Breast epithelium (tissue), 4 donors: ENCODE results near the gene SNX21. TPM values are rescaled to one million over a fixed set of nuclear protein-coding genes. Genes with fewer than 3 reads are reported as not detected.

Experiments
- DNase-seq, 2 donors: peaks; one replicate each; pipeline ENCODE4 v3.0.0-alpha.2; 2019; ENCODE audit warnings: low spot score in 2 of 2
- H3K27ac ChIP-seq, 2 donors: fragments of 200-600 bp; sonication (generic) in 1 of 2; one replicate each; pipeline ENCODE4 v1.5.1; 2016 to 2019; ENCODE audit warnings: mild to moderate bottlenecking in 1 of 2
- H3K27me3 ChIP-seq, 2 donors: fragments of 200-600 bp; sonication (generic) in 1 of 2; one replicate each; pipeline versions ENCODE4 v1.5.1 to v1.6.0; 2017 to 2019; ENCODE audit warnings: control low read depth in 1 of 2, mild to moderate bottlenecking in 1 of 2
- H3K36me3 ChIP-seq: fragments of 200-600 bp; one replicate; pipeline ENCODE4 v1.5.1; 2019
- H3K4me1 ChIP-seq, 2 donors: fragments of 200-600 bp; sonication (generic); one replicate each; pipeline ENCODE4 v1.5.1; 2016 to 2019; ENCODE audit warnings: control low read depth in 1 of 2
- H3K4me3 ChIP-seq, 3 donors: fragments of 200-600 bp; sonication (generic); 1 replicate in 2 of 3; 2 replicates in 1 of 3; pipeline ENCODE4 v1.5.1; 2016 to 2019; ENCODE audit warnings: mild to moderate bottlenecking in 3 of 3, moderate library complexity in 2 of 3
- H3K9me3 ChIP-seq, 2 donors: fragments of 200-600 bp; sonication (generic) in 1 of 2; one replicate each; pipeline ENCODE4 v1.5.1; 2016 to 2019; ENCODE audit warnings: control low read depth in 1 of 2
- CTCF ChIP-seq, 3 donors: fragments of 450-650 bp; IDR thresholded peaks; one replicate each; pipeline ENCODE4 v1.5.1; 2016 to 2017; ENCODE audit warnings: antibody characterized with exemption in 3 of 3, mild to moderate bottlenecking in 3 of 3, moderate library complexity in 3 of 3
- POLR2A ChIP-seq: fragments of 450-650 bp; IDR thresholded peaks from one replicate; pipeline ENCODE4 v1.6.1; 2016; ENCODE audit warnings: antibody characterized with exemption, mild to moderate bottlenecking, moderate library complexity
- POLR2AphosphoS5 ChIP-seq, 3 donors: sonication (generic); formaldehyde crosslinking; IDR thresholded peaks; one replicate each; pipeline ENCODE4 v1.6.1; 2017; ENCODE audit warnings: antibody characterized with exemption in 3 of 3
- intact Hi-C: fragments of 100-400 bp; cut with DNase I; formaldehyde crosslinking; loops from one replicate; pipeline ENCODE4 v1.15.1; 2023; ENCODE audit warnings: low total_unique reads
- total RNA-seq, 3 donors: library from RNA; depleted of rRNA; stranded (reverse); fragments of >200 nt; gene quantifications; one replicate each; pipeline ENCODE4 v1.1.0, GENCODE V29; 2016

Gene SNX21
- total RNA-seq, 3 donors from 2014 or later, result 55.0 to 138 (median 66.9) TPM

- intact Hi-C loops, result no loop called here
Measured at GRCh38 chr20:45818239-45818638, 15.4 kb upstream of the SNX21 start.

GRCh38 chr20:45819466-45819865 is 14.1 kb upstream of the SNX21 start:
- no peaks in the 10 kb centered on the region for H3K36me3 ChIP-seq
- H3K4me1 ChIP-seq, result peaks cover 0 to 4% of the 10 kb centered on the region in 2 donors
- intact Hi-C loops, result no loop called here
- TF ChIP-seq POLR2A (no peak), CTCF (IDR thresholded peaks at IDR 0.05) (no peak), POLR2AphosphoS5 (IDR thresholded peaks at IDR 0.05) (no peak)
- no peaks in the 10 kb centered on the region for H3K9me3 ChIP-seq
- H3K4me3 ChIP-seq, result no peak overlapping the region
- DNase-seq, result no peak
- H3K27me3 ChIP-seq, result peaks cover 0 to 20% of the 10 kb centered on the region in 2 donors
- H3K27ac ChIP-seq, result no peak overlapping the region

More at GRCh38 chr20:45818239-45818638, 15.4 kb upstream of the SNX21 start:
- peaks cover 0 to 11% of the 10 kb centered on the region in 2 donors for H3K27me3 ChIP-seq
- DNase-seq, result no peak
- H3K27ac ChIP-seq, result peak overlapping the region; percentile 30 to 56
- peaks cover 0 to 3% of the 10 kb centered on the region in 2 donors for H3K4me1 ChIP-seq
- no peak for TF ChIP-seq CTCF (IDR thresholded peaks at IDR 0.05)
- no peak for TF ChIP-seq POLR2A
- no peak for TF ChIP-seq POLR2AphosphoS5 (IDR thresholded peaks at IDR 0.05)
- H3K36me3 ChIP-seq, result no peaks in the 10 kb centered on the region
- no peaks in the 10 kb centered on the region for H3K9me3 ChIP-seq
- H3K4me3 ChIP-seq, result no peak overlapping the region

- H3K4me3 ChIP-seq, result no peak overlapping the region
- no peaks in the 10 kb centered on the region for H3K9me3 ChIP-seq
- H3K36me3 ChIP-seq, result no peaks in the 10 kb centered on the region
- DNase-seq, result no peak
- TF ChIP-seq CTCF (IDR thresholded peaks at IDR 0.05) (no peak), POLR2A (no peak), POLR2AphosphoS5 (IDR thresholded peaks at IDR 0.05) (no peak)
- intact Hi-C loops, result no loop called here
- no peak overlapping the region for H3K27ac ChIP-seq
- peaks cover 0 to 4% of the 10 kb centered on the region in 2 donors for H3K4me1 ChIP-seq
- H3K27me3 ChIP-seq, result peaks cover 0 to 20% of the 10 kb centered on the region in 2 donors
Measured at GRCh38 chr20:45821947-45822346, 11.7 kb upstream of the SNX21 start.

GRCh38 chr20:45822857-45823256 is 10.7 kb upstream of the SNX21 start:
- no peaks in the 10 kb centered on the region for H3K9me3 ChIP-seq
- H3K4me1 ChIP-seq, result peaks cover 0 to 4% of the 10 kb centered on the region in 2 donors
- H3K27ac ChIP-seq, result no peak overlapping the region
- H3K27me3 ChIP-seq, result peaks cover 0 to 20% of the 10 kb centered on the region in 2 donors
- intact Hi-C loops, result no loop called here
- peak in 1 of 2 donors; percentile 69 for DNase-seq
- peak overlapping the region in 1 of 3 donors; percentile 47 for H3K4me3 ChIP-seq
- no peak for TF ChIP-seq POLR2A
- no peak for TF ChIP-seq POLR2AphosphoS5 (IDR thresholded peaks at IDR 0.05)
- no peak for TF ChIP-seq CTCF (IDR thresholded peaks at IDR 0.05)
- H3K36me3 ChIP-seq, result no peaks in the 10 kb centered on the region

- Histone ChIP-seq H3K9me3 (no peaks in the 10 kb centered on the region), H3K36me3 (no peaks in the 10 kb centered on the region), H3K4me1 (peaks cover 0 to 4% of the 10 kb centered on the region in 2 donors), H3K27me3 (peaks cover 0 to 20% of the 10 kb centered on the region in 2 donors), H3K27ac (no peak overlapping the region), H3K4me3 (peak overlapping the region in 2 of 3 donors; percentile 29 to 61)
- TF ChIP-seq CTCF (IDR thresholded peaks at IDR 0.05), result no peak
- no peak for TF ChIP-seq POLR2A
- TF ChIP-seq POLR2AphosphoS5 (IDR thresholded peaks at IDR 0.05), result no peak
- no peak for DNase-seq
- intact Hi-C loops, result no loop called here
Measured at GRCh38 chr20:45823949-45824835, 9.4 kb upstream of the SNX21 start.
